NCI-H345 (cell line): ENCODE measurements around the gene CELF1.

Experiments used
- DNase-seq: peaks from one replicate; lab custom pipeline; 2025; lab: John Stamatoyannopoulos, UW

CELF1 gene

DNA sequence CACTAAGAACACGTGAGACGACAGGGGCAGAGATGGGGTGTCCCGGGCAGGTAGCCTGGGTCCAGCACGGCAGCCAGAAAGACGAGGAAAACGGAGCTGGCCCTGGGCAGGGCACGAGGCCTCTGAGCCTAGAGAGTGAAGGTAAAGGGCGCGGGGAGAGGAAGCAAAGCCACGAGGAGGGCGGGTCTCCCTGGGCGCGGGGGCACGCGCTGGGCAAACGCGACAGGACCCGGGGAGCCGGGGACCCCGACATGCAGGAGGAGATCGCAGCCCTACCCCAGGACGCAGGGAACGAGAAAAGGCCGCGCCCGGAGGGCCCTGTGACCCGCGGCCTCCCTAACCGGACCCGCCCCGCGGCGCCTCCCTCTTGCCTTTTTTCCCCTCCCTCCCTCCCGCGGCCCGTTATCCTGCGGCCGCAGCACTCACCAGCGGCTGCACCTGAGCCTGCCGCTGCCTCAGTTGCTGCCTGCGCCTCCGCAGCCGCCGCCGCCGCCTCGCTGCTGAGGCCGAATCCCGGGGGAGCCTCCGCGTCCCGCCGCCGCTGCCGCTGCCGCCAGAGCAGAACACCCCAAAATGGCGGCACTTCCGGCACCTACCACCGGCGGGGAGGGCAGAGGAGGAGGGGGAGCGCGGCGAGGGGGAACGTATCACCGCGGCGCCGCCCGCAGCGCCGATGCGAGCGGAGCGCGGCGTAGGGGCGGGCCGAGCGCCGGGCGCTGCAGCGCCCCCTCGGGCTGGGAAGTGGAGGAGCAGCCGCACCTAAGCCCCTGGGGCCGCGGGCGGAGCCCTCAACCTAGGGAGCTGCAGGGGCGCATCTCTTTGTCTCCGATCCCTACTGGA is at the start of gene CELF1:
Gene CELF1, minus strand, starts transcription at position 567 of the 840 bp plus-strand sequence. CDS start 53,609 bp downstream, outside the sequence.
- peak; percentile 95 for DNase-seq

DNA sequence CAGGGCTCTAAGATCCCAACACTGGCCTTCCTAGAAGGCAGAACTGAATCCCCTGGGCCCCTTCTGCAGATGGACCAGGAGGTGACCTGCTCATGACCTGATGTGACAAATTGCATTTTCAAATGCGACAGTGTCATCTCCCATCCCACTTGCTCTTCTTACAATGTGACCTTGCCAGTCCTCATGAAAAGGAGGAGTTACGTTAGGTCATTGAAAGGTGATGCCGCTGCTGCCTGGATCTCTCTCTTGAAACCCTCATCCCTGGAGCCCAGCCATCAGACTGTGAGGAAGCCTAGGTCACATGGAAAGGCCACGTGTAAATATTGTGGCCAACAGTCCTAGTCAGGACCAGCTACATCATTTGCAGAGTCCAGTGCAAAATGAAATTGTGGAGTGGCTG is 47.0 kb upstream of the CELF1 start:
- DNase-seq = no peak

DNA sequence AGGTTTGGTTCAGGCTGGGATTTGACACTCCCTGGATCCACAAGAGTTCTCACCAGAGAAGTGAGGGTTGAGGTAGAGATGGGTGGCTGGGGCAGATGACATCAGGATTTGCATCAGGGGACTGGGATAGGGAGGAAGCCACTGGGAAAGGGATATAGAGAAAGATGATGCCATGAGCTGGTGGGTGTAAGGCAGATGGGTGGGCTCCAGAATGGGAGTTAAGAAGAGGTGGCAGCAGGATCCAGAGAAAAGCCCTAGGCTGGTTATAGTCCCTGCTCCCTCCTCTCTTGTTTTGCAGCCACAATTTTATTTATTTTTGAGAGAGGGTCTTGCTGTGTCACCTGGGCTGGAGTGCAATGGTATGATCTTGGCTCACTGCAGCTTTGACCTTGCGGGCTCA is 43.0 kb upstream of the CELF1 start:
- no peak for DNase-seq

DNA sequence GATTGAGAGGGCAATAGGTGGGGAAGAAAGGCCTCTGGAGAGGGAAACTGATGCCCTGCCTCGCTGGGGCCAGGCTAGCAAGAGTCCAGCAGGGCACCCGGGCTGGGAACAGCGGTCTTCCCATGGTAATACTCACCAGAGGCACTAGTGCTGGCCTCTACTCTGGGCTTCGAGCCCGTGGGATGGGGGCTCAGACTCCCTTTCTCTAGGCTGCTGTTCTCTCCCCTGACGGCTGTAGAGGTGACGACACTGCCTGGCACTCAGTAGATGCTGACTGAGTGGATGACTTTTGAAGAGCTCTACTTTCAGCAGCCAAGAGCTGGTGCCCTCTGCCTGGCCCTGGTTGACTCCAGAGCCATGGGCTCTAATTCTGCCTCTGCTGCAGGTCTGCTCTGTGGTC is 42.1 kb upstream of the CELF1 start:
- DNase-seq = no peak

DNA sequence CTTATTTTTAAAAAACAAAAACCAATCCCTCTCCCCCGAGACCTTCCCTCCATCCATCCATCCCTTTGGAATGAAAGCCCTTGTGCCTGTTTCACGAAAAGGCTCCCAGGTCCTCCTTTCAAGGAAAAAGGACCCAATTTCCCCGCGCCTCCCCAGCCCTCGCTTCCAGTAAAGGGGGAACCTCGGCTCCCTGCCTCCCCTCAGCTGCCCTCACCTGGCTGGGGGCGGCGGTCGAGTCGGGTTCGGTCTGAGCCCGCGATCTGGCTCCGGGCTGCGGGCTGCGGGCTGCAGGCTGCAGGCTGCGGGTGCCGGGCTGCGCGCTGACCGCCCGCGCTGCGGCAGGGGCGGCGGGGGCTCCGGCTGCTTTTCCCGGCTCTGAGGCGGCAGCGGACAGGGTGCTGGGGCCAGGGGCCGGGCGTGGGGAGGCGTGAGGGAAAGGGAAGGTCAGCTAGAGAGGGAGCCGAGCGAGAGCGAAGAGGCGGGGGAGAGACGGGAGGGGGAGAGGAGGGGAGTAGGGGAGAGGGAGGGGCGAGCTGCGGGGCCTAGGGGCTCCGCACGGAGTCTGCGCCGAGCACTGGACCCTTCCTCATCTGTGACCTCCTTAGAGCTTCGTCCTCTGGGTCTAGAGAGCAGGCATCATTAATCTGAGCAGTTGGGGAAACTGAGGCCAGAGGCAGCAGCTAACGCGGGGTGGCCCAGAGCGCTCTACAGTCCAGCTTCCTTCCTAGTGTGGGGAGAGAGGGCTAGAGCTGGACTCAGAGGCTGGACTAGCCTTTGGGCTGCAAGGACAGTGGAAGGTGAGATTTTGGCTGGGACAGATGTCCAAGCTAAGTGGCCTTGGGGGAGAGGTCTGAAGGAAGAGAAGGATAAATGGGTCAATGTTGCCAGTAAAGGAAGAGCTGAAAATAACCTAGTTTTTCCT is 41.3 kb upstream of the CELF1 start, which contains the start of gene C1QTNF4:
Gene C1QTNF4, minus strand, starts transcription at position 478 of the 922 bp plus-strand sequence. CDS start 3,601 bp downstream, outside the sequence.
- no peak for DNase-seq

DNA sequence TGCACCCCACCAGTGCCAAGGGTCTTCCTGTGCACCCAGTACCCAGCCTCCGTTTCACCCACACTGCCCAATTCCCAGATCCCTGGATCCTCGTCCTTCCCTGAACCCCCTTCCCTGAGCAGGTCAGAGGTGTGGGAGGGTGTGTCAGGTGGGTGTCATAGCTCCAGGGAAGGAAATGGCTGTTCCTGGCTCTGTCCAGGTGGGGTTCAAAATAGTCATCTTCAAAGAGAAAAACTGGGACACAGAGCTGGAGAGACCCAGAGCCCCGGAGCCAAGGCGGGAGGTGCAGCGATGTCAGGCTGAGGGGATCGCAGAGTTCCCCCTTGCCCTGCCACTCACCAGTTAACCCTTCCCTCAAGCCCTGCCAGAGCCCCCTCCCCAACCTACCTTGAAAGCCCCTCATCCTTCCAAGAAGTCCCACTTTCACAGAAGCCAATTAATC is 40.6 kb upstream of the CELF1 start:
- no peak for DNase-seq

DNA sequence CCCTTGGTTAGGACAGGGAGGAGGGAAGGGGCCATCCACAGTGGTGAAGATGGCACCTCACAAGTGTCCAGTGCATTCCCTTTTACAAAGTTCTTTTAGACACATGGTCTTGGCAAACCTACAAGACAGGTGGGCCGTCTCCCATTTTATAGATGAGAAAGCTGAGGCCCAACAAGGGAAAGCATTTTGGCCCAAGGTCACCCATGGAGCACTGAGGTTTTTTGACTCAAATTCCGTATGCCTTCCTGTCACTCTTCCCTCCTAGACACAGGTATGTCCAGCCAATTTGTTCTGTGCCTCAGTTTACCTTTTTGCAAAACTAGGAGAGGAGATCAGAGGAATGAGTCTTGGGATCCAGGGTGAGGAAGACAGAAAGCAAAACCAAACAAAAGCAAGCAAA is 40.0 kb upstream of the CELF1 start:
- no peak for DNase-seq

DNA sequence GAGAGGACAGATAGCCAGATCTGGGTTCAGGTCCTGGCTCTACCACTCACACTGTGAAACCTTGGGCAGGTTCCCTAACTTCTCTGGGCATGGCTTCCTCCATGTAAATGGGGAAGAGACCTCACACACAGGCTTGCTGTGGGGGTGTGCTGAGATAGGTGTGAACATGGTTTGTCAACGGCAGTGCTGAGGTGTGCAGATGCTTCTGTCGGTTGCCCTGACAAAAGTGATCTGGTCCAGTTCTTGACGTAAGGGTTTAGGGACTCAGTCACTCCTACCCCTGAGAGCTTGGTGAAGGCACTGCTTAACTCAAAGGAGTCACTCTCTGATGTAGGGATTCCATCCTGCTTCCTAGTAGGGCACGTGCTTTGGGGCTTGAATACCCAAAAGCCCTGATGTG is 39.3 kb upstream of the CELF1 start:
- no peak for DNase-seq

DNA sequence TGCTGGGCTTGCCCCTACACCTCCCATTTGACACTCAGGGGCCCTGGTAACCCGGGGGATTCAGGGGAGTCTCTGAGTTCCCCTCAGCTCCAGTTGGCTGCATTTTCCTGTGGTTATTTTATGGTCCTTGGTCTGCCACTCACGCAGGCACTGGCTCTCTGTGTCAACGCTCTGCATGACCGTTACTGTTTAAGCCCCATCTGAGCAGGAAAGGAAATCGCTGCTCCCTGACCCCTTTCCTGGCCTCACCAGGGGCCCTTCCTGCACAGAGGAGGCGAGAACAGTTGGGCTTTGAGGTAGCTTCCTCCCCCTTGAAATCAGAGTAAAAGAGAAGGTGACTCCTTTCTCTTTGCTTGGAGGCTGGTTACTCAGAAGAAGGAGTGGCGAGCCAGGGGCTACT is 38.8 kb upstream of the CELF1 start:
- no peak for DNase-seq

DNA sequence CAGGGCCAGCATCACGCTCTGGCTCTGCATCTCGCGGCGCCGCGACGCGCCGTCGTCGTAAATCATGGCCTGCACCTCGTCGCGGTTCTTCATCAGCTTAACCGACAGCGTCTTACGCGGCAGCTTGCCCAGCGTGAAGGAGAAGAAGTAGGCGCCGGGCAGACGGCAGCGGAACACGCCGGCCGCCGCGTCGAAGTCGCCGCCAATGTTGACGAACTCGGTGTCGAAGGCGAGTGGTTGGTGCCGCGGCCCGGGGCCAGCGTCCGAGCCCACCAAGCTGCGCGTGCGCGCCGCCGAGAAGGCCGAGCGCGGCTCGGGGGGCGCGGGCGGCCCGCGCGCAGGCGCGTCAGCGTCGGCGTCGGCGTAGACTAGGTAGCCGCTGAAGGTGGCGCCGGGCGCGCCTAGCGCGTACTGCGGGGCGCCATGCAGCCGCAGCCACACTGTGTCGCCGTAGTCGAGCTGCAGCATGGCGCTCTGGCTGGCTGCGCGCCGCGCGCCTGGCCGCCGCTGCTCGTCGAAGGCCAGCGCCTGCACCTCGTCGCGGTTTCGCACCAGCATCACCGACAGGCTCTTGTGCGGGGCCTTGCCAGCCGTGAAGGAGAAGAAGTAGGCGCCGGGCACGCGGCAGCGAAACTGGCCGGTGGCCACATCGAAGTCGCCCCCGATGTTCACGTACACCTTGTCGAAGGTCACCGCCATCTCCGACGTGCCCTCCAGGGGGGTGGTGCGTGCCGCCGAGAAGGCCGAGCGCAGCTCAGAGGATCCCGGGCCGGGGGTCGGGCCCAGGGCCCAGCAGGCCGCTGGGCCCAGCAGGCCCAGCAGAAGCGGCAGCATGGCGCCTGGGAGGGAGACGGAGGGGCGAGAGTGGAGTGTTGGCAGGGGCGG is 37.3 kb upstream of the CELF1 start:
- DNase-seq = no peak

DNA sequence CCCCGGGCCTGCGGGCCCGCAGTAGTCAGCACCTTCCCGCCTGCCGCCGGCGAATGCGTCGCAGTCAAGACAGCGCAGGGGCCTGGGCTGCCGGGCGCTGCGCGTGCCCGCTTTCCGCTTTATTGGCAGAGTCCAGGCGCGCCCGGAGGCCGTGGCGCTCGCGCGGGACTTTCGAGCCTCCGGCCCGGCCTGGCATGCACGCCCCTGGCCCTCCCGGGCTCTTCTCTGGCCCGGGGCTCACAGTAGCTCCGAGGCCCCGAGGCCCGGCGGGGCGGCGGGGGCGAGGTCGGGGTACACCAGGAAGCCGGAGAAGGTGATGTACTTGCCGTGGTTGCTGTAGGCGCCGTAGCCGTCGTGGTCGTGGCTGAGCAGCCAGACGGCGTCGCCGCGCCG is 36.6 kb upstream of the CELF1 start:
- DNase-seq = no peak

DNA sequence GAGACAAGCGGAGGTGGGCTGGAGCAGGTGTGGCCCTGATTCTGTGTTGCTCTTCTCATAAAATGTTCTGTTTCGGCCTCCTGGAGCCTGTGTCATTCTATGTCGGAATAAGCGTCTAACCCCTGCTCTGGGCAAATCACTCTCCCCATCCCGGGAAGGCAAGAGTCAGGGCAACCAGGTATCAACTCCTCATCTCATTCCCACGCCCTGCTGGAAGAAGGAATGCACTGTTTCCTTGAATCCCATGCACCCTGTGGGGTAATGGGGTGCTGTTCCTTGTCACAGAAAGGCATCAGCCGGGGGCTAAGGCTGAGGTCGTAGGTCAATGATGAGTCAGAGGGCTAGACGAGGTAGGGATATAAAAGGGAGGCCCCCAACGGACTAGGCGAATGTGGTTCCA is 36.2 kb upstream of the CELF1 start:
- DNase-seq = no peak

DNA sequence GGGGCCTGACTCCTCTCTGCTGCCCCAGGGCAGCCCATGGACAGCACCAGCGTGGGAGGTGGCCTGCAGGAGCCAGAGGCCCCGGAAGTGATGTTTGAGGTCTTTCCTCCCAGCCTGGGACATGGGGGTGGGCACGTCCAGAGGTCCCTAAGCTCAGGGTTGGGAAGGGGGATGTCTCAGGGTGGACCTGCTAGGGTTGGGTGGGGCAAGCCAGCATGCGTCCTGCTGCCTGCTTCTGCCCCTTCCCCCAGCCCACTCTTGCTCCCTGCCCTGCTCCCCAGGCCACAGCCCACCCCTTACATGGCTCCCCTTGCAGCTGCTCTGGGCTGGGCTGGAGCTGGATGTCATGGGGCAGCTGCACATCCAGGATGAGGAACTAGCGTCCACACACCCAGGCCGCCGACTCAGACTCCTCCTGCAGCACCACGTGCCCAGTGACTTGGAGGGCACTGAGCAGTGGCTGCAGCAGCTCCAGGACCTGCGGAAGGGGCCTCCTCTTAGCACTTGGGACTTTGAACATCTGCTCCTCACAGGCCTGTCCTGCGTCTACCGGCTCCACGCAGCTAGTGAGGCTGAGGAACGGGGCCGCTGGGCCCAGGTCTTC is 34.9 kb upstream of the CELF1 start:
- no peak for DNase-seq

DNA sequence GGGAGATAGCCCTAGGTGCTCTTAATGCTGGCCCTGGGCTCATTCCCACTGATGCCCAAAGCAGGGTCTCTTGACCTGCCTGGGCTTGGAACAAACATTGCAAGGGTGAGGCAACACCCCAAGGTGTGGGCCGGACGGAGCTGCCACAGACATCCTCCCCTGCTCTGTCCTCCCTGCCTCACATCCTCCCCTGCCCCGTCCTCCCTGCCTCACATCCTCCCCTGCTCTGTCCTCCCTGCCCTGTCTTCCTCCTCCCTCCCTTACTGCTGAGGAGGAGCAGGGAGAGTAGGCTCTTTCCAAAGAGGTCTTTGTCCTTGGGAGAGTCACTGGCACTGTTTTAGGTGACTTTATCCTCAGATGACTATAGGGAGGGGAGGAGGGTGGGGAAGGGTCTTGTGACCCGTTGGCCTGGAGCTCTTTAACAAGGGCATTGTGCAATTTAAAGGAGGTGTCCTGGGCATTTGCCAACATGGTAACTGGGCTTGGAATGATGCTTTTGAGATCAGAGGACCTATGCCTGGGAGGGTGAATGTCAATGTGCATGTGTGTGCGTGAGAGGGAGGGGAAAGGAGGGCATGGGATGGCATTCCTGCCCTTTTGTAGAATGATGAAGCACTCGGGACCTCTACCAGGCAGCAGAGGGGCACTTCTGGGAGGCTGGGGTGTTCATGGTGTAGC is 34.2 kb upstream of the CELF1 start:
- no peak for DNase-seq

DNA sequence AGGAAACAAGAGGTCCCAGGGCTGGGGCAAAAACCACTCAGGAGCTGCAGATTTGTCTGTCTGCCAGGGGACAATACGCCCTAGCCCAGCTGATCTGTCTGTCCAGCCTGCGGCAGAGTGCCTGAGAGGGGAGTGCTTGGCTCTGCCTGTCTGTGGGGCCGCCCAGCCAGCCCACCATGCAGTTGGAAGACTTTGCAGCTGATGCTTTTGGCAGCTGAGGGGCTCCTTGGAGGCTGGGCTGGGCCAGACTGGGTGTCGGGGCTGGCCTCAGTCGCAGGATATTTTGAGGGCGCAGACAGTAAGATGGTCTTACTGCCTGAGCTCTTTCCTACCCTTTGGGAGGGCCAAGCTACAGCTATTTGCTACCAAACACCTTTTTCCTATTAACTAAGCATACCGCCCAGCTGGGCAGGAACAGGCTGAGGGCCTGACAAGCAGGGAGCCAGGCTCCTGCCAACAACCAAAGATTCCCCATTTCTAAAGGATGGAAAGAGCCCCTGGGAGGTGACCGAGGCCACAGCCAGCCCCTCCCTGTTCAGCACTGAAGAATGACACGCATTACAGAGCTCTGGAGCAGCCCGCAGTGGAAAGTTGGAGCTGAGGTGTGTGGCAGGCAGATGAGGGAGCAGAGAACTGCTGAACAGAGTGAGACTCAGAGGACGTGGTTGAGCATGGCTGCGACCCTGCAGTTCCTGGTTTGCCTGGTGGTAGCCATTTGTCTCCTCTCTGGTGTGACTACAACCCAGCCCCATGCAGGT is 33.3 kb upstream of the CELF1 start, which contains the start of gene FAM180B:
Gene FAM180B, plus strand, starts transcription at position 581 of the 758 bp plus-strand sequence. Its CDS starts 91 bp downstream, at position 672.
- DNase-seq = no peak

DNA sequence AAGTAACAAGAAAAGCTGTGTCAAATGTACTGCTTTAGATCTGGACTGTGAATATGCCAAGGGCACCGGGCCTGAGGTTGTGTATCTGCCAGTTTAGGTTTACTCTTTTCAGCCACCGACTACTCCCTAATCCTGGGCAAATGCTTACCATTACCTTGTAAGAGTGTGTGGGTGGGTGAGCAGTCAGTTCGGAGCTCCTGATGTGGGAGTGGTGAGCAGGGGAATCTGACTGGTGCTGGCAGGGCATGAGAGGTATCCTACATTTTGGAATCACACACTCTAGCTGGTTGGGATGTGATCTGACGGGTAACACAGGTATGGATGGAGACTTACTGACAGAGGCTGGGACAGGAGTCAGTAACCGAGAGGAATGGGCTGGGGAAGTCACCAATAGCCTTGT is 30.9 kb upstream of the CELF1 start:
- no peak for DNase-seq

DNA sequence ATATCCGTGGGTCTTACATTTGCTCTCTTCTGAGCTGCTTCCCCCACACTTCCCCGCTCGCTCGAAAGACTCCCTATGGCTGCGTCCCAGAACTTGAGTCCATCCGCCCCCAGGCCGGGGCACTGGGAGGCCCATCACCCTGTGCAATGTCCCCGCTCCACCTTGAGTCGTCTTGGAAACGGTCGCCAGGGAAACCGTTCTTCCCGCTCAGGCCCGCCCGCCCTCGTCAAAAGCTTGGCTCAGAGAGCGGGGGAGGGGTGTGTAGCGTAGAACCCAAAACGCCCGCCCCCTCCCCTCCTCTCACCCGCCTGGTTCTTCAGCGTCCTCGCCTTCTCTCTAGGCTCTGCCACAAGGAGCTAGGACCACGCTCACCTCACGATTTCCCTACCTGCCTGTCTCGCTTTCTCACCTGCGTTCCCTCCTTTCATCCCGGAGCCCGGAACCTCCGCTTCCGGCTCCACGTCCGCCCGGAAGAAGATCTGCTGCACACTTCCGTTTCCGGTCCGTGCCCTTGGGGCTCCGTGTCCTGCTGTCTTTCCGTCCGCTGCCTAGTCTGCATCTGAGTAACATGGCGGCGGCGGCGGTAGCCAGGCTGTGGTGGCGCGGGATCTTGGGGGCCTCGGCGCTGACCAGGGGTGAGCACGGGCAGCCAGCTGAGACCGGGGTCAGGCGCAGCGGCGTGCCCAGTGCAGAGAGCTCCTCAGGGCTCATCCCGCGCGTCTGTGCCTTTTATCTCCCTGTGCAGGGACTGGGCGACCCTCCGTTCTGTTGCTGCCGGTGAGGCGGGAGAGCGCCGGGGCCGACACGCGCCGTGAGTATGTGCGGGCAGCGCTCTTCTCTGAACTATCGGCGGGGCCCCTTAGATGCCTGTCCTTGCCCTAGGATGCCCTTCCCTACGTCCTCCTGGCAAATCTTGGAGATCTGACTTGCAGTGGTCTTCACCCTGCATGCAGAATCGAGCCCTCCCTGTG is 25.9 kb upstream of the CELF1 start, which contains the start of the genes KBTBD4 and NDUFS3:
Gene KBTBD4, minus strand, starts transcription at position 447 of the 971 bp plus-strand sequence. Its CDS starts 19 bp downstream, at position 428.
Gene NDUFS3, plus strand, starts transcription at position 551 of the 971 bp plus-strand sequence. Its CDS starts 18 bp downstream, at position 569.
- DNase-seq = peak; percentile 88

DNA sequence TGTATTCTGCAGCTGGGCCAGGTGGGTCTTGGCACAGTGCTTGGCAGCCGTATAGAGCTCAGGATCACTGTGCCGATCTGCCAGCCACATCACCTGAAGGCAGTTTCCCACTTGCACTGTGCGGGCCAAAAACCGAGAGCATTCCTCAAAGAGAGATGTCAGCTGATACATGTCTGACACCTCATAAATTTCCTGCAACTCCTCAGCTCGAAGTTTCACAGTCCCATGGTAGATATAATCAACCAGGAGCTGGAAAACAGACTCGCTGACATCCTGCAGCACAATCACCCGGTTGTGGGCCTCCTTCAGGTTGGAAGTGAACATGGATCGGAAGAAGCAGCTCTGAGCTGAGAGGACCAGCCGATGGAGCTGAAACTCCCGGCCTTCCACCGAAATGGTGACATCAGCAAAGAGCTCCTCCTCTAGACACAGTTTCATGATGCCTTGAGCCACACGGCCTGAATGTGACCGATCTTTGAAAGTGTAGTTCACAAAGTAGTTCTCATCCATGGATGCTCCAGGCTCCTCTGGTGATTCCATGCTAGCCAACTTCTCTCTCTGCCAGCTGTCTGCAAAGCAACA is 24.6 kb upstream of the CELF1 start:
- no peak for DNase-seq
